ENCODE measurements around the gene PPP1R13B. TPM values are rescaled to one million over a fixed set of nuclear protein-coding genes. Genes with fewer than 3 reads are reported as not detected.

The PPP1R13B gene
- polyA plus RNA-seq, 2 of the 4 experiments (the other 2 are of a cell fraction): 2.2 to 2.7 TPM

DNA sequence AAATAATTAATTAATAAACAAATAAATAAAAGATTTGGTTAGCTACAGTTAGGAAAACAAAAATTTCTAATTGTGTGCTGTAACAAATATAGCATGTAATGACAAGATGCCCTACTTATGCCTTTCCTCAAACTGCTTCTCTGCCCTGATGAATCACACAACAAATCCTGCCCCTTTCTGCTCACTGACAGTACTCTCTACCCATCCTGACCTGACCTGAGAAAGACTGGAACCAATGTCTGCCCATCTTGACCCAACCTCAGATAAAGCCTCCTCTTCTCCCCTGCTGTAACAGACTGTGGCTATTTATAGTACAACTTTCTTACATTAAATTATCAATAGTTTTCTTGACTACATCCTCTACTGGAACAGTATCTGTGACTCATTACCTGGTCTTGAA is 43.7 kb downstream of the PPP1R13B start:
- no peak overlapping the region for H3K4me3 ChIP-seq
- TF ChIP-seq ZC3H11A (IDR thresholded peaks at IDR 0.05) (0 out of 2 replicates have a peak, but pooled peaks have one; percentile 20), ZNF302 (CRISPR knock-in tag; IDR thresholded peaks at IDR 0.05) (no peak), HOXB13 (CRISPR knock-in tag; IDR thresholded peaks at IDR 0.05; ENCODE audit: low read depth) (no peak)
- H3K4me1 ChIP-seq: no peaks in the 10 kb centered on the region
- peak in 1 of 2 experiments; percentile 9 for DNase-seq (ENCODE audit: low read depth in 1 of 2, low spot score in 1 of 2)
- ATAC-seq: peak in 1 of 2 experiments; percentile 43; a peak in 2 of 6 replicates
- CTCF ChIA-PET: interaction anchor here (0.9 to 8.2 kb wide), 5 partner anchors 97 to 274 kb away, joined by 3 to 101 read pairs (median 7); no protein-coding TSS in a partner anchor
- no peak overlapping the region for H3K4me2 ChIP-seq
- no peak for FAIRE-seq
- no peaks in the 10 kb centered on the region for H3K9me3 ChIP-seq
- POLR2A ChIA-PET: no interaction called here
- H3K27ac ChIP-seq: no peak overlapping the region

DNA sequence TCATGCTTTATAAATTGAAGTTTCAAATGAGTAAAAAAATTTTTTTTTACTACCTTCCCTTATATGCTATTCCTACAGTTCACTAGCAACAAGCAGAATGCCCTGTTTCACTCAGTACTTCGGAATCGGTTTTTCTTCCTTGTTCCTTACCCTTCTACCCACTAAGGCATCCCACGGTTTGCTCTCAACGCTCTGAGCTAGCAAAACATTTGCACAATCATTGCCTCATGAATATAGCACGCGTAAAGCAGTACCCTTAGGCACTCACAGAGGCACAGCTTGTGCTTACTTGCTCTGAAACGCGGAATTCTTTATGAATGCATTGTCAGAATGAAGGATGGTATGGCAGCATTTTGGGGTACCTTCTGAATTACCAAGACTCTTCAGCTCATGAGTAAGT is 45.0 kb downstream of the PPP1R13B start:
- ChIA-PET POLR2A (no interaction called here), CTCF (interaction anchor here (1.2 to 8.2 kb wide), 5 partner anchors 10 to 276 kb away, joined by 3 to 101 read pairs (median 4); no protein-coding TSS in a partner anchor)
- Histone ChIP-seq H3K27ac (no peak overlapping the region), H3K4me2 (no peak overlapping the region), H3K9me3 (no peaks in the 10 kb centered on the region), H3K4me1 (no peaks in the 10 kb centered on the region), H3K4me3 (no peak overlapping the region)
- ATAC-seq (no peak), DNase-seq (ENCODE audit: low read depth in 1 of 2, low spot score in 1 of 2) (no peak), FAIRE-seq (no peak)
- TF ChIP-seq TP53 (CRISPR knock-in tag; IDR thresholded peaks at IDR 0.05): no peak
- TF ChIP-seq, protein P1, sequence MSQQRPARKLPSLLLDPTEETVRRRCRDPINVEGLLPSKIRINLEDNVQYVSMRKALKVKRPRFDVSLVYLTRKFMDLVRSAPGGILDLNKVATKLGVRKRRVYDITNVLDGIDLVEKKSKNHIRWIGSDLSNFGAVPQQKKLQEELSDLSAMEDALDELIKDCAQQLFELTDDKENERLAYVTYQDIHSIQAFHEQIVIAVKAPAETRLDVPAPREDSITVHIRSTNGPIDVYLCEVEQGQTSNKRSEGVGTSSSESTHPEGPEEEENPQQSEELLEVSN (IDR thresholded peaks at IDR 0.05; ENCODE audit: borderline replicate concordance, low read depth): no peak
- TF ChIP-seq ESRRA (IDR thresholded peaks at IDR 0.05; ENCODE audit: borderline replicate concordance, low read length): no peak
- TF ChIP-seq EHMT2 (IDR thresholded peaks at IDR 0.05; ENCODE audit: low read depth): no peak
- TF ChIP-seq CBX2 (IDR thresholded peaks at IDR 0.05; ENCODE audit: borderline replicate concordance, low read depth): no peak
- TF ChIP-seq POLR2AphosphoS2 (conservative IDR thresholded peaks at IDR 0.05; ENCODE audit: low read length): no peak
- no peak for TF ChIP-seq FOSL2 (IDR thresholded peaks at IDR 0.05)
- no peak for TF ChIP-seq FOSL2 (CRISPR knock-in tag; IDR thresholded peaks at IDR 0.05)
- TF ChIP-seq ZNF302 (CRISPR knock-in tag; IDR thresholded peaks at IDR 0.05): no peak
- TF ChIP-seq RARB (CRISPR knock-in tag; IDR thresholded peaks at IDR 0.05): no peak
- TF ChIP-seq MYC (IDR thresholded peaks at IDR 0.05; ENCODE audit: borderline replicate concordance, low read length): no peak
- TF ChIP-seq, protein P2, sequence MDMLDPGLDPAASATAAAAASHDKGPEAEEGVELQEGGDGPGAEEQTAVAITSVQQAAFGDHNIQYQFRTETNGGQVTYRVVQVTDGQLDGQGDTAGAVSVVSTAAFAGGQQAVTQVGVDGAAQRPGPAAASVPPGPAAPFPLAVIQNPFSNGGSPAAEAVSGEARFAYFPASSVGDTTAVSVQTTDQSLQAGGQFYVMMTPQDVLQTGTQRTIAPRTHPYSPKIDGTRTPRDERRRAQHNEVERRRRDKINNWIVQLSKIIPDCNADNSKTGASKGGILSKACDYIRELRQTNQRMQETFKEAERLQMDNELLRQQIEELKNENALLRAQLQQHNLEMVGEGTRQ (IDR thresholded peaks at IDR 0.05): no peak
- TF ChIP-seq FOSB (CRISPR knock-in tag; IDR thresholded peaks at IDR 0.05): no peak
- TF ChIP-seq NFE2L2 (conservative IDR thresholded peaks at IDR 0.05; ENCODE audit: low read length): no peak
- TF ChIP-seq, protein P3, sequence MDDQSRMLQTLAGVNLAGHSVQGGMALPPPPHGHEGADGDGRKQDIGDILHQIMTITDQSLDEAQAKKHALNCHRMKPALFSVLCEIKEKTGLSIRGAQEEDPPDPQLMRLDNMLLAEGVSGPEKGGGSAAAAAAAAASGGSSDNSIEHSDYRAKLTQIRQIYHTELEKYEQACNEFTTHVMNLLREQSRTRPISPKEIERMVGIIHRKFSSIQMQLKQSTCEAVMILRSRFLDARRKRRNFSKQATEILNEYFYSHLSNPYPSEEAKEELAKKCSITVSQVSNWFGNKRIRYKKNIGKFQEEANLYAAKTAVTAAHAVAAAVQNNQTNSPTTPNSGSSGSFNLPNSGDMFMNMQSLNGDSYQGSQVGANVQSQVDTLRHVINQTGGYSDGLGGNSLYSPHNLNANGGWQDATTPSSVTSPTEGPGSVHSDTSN (IDR thresholded peaks at IDR 0.05): no peak
- TF ChIP-seq TFCP2L1 (CRISPR knock-in tag; IDR thresholded peaks at IDR 0.05): no peak
- no peak for TF ChIP-seq RCOR1 (IDR thresholded peaks at IDR 0.05; ENCODE audit: low read depth, low read length)
- TF ChIP-seq HEYL (CRISPR knock-in tag; IDR thresholded peaks at IDR 0.05): no peak
- no peak for TF ChIP-seq GATA3 (IDR thresholded peaks at IDR 0.05; ENCODE audit: borderline replicate concordance)
- WGBS (ENCODE audit: missing lambda C conversion rate): 74% methylated on average over 8 of the region's 8 CpGs

DNA sequence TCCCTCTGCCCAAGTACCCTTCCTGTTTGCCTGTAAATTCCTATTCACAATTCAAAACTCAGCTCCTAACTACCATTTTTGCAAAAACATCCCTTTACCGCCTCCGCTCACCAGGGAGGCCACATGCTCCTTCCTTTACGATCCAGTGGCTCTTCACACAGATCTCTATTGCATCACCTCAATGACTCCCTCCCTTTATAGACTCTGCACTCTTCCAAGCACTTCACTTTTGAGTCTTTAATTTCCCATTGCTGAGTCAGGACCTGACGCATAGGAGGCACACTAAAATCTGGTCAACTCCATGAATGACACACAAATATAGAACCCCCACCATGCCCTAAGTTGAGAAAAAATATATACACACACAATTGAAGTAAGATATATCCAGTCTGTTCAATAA is 45.9 kb downstream of the PPP1R13B start:
- CTCF ChIA-PET: interaction anchor here (1.6 to 6.0 kb wide), 3 partner anchors 7 to 109 kb away, joined by 3 to 31 read pairs (median 5); no protein-coding TSS in a partner anchor
- Histone ChIP-seq H3K27ac (no peak overlapping the region), H3K9me3 (no peaks in the 10 kb centered on the region), H3K4me3 (no peak overlapping the region), H3K4me2 (no peak overlapping the region), H3K4me1 (no peaks in the 10 kb centered on the region)
- POLR2A ChIA-PET: no interaction called here
- no peak for DNase-seq (ENCODE audit: low read depth in 1 of 2, low spot score in 1 of 2)
- no peak for ATAC-seq
- TF ChIP-seq ZFP36 (IDR thresholded peaks at IDR 0.05; ENCODE audit: borderline replicate concordance, partially characterized antibody) (no peak), SREBF2 (IDR thresholded peaks at IDR 0.05) (no peak), KDM1A (IDR thresholded peaks at IDR 0.05; ENCODE audit: low read depth) (no peak), TFCP2L1 (CRISPR knock-in tag; IDR thresholded peaks at IDR 0.05) (no peak), ESRRA (IDR thresholded peaks at IDR 0.05; ENCODE audit: borderline replicate concordance, low read length) (no peak), HOXB5 (CRISPR knock-in tag; IDR thresholded peaks at IDR 0.05) (no peak), EP300 (IDR thresholded peaks at IDR 0.05) (no peak), BHLHE40 (IDR thresholded peaks at IDR 0.05; ENCODE audit: low read depth, low read length) (no peak), HOXA7 (CRISPR knock-in tag; IDR thresholded peaks at IDR 0.05) (no peak)
- TF ChIP-seq, protein P3 (IDR thresholded peaks at IDR 0.05): no peak
- TF ChIP-seq, protein P4, sequence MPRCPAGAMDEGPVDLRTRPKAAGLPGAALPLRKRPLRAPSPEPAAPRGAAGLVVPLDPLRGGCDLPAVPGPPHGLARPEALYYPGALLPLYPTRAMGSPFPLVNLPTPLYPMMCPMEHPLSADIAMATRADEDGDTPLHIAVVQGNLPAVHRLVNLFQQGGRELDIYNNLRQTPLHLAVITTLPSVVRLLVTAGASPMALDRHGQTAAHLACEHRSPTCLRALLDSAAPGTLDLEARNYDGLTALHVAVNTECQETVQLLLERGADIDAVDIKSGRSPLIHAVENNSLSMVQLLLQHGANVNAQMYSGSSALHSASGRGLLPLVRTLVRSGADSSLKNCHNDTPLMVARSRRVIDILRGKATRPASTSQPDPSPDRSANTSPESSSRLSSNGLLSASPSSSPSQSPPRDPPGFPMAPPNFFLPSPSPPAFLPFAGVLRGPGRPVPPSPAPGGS (IDR thresholded peaks at IDR 0.05): no peak
- no peak for FAIRE-seq
- WGBS (ENCODE audit: missing lambda C conversion rate): 82% methylated on average over 4 of the region's 4 CpGs

All from A549 (cell line).